Frontal cortex (tissue), 4 donors: Measurements from ENCODE around the gene LRP1. TPM values are rescaled to one million over a fixed set of nuclear protein-coding genes. Genes with fewer than 3 reads are reported as not detected.
A peak's percentile ranks its signal among the peaks of the same experiment; 100 is the strongest.
"Not testable (repeated sequence)": the region's sequence is repeated elsewhere in the genome, so short reads cannot be mapped to it uniquely, and the experiment has no call there.

ENCODE experiments used
- DNase-seq, 2 donors: peaks; one replicate each; pipeline ENCODE4 v3.0.0; 2012; ENCODE audit warnings: low spot score in 2 of 2
- FAIRE-seq: peaks from 2 replicates; lab custom pipeline; 2012; peaks lifted over from hg19 to GRCh38; lab: Jason Lieb, UNC
- total RNA-seq: library from RNA; depleted of rRNA; stranded (reverse); fragments of >200 nt; gene quantifications from one replicate; pipeline ENCODE4 v1.2.3, GENCODE V29; 2014
- donor health status: control.
- donor health status: control.
- donor health status: control.

LRP1 gene
- total RNA-seq, 1 donor from 2014 or later, result 63.2 TPM

- peak in 1 of 2 donors; percentile 5 for DNase-seq
- FAIRE-seq, result no peak
Observed at GRCh38 chr12:57109207-57110103, 18.8 kb upstream of the LRP1 start.

DNA sequence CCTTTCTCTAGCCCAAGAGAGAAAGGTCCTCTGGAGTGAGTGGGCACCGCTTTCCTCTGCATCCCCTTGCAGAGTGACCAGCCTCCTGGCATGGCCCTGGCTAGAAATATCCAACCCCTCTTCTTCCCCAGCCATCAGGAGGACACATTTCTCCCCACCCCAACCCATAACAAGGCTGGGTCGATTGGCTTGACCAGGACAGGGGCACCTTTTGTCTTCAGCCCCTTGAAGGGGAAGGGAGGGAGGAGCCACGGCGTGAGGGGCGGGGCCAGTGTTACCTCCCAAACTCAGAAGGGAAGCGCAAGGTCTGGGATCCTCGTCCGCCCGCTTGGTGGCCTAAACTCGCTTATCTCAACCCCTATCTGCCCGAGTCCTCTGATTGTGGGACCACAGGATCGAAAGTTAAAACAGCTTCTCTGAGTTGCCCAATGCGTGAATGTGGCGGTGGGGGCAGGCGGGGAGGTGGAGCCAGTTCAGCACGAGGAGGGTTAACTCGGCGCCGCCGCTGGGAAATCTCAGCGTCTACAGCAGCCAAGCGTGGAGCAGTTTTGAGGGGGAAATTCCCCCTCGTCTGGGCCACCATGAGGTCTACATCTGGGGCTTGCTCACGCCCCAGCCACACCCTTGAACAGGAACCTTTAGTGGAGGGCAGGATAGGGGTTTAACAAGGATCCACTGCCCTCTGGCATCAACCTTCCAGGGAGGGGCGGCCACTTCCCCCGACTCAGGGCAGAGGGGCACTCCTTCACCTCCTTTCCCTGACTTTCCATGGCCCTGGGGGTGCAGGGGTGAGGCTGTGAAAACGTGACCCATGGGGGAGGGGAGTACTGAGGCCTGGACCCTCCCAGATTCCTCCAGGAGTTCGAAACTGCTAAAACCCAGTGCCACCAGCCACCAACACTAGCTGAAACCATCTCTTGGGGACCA, 17.9 kb upstream of the LRP1 start:
- no peak for FAIRE-seq

DNA sequence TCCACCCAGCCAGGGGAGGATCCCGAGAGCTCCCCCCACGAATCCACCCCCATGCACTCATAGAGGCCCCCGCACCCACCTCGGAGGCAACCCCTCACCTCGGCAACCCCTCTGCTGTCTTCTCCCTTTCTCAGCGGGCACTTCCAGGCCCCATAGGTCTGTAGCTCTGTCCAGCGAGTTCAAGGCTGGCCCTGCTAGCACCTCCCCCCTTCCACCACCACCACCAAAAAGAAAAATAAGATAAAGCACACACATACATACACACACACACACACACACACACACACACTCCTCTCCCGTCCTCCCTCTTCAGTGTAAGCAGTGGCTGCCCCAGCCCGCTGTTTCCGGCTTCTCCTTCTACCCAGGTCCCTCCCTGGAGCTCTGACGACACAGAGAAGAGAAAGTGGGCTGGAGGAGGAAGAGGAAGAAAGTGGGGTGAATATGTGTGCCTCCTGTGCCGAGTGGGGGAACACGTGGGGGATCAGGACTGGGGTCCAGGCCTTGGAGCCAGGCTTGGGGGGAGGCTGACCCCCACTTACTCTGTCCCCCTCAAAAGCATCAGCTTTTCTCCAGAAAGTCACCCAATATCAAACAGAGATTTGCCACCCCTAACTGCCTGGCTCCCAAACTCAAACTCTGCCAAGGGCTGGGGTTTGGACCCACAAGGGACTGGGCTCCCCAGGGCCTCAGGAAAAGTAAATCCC, 17.1 kb upstream of the LRP1 start, which contains the start of gene STAT6:
Gene STAT6 (minus strand): TSS at position 332 of the 704 bp plus-strand sequence. CDS start 3,084 bp downstream, outside the sequence.
- peak in 1 of 2 donors; percentile 54 for DNase-seq
- no peak for FAIRE-seq

More for the DNA sequence above, 17.9 kb upstream of the LRP1 start:
- DNase-seq, result peak in 1 of 2 donors; percentile 22

- DNase-seq (no peak), FAIRE-seq (no peak)
Observed at GRCh38 chr12:57112492-57113294, 15.6 kb upstream of the LRP1 start.

DNA sequence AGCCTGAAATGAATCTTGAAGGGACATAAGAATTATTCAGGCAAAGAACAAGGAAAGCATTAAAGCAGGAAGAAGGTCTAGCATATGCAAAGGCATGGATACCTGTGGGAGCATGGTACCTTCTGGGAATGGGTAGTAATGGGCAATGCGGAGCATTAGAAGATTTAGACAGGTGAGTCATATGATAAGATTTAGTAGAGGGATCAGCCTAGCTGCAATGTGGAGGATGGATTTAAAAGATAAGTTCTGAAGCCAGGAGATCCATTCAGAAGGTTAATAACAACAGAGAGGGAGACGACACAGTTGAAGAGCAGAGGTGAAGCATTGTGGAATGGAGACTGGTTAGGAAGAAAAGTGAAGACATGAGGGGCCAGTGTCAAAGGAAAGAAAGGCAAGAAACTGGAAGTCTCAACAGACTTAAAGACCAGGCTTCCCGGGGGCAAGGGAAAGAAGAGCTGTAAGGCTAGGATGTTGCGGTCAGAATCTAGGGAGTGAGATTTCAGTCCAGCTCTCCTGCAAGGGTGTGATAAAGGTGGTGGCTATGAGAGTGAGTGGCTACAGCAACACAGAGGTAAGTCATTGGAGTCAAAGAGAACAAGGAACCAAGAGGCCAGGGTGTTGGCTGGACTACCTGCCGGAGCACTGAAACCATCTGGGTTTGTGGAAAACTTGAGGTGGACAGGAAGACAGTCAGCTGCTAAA, 11.6 kb upstream of the LRP1 start:
- no peak for FAIRE-seq
- no peak for DNase-seq

DNA sequence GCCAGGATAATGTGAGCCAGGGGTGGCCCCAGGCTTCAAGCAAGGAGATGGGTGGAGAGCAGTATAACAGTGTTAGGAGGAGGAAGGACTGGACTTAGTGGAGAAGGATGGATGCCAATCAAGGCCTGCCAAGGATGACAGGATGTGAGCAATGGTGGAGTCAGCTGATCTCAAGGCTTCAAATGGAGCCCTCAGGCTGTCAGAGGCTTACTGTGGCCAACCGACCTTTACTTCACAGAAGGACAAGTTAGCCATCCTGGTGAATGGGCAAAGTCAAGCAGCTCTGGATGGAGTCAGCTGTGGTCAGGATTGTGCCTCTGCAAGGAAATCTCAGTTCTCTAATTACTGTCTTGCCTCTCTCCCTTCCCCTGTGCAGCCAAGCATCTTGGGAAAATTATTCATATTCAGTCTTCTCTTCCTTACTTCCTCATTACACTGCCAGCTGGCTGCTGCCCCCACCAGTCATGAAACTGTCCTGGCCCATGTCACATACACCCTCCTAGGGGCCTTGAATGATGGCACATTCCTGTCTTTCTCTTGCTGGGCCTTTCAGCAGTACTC, 9.5 kb upstream of the LRP1 start:
- no peak for FAIRE-seq

GRCh38 chr12:57119294-57120085, 8.8 kb upstream of the LRP1 start:
- no peak for DNase-seq

More for the DNA sequence above, 9.5 kb upstream of the LRP1 start:
- no peak for DNase-seq

GRCh38 chr12:57120718-57121117, 7.6 kb upstream of the LRP1 start:
- FAIRE-seq, result not testable (repeated sequence)

More at GRCh38 chr12:57119294-57120085, 8.8 kb upstream of the LRP1 start:
- no peak for FAIRE-seq

DNA sequence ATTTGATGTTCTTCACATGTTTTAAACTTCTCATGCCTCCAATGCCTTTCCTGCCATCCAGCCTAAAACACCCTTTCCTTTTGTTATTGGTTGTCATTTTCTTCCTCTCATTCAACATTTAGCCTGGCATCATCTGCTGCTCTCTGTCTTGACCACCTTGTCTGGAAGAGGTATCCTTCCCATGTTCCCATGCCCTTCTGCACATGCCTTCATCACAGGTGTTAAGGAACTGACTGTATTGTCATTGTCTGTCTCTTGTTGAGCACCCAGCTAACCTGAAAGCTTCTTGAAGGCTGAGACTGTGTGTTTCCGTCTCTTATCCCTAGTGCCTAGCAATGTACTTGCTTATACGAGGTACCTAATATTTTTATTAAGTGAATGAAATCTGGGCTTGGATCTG, 4.5 kb upstream of the LRP1 start:
- no peak for DNase-seq
- FAIRE-seq, result no peak

More at GRCh38 chr12:57120718-57121117, 7.6 kb upstream of the LRP1 start:
- DNase-seq, result not testable (repeated sequence)

- FAIRE-seq (no peak), DNase-seq (no peak)
Observed at GRCh38 chr12:57124261-57124877, 3.9 kb upstream of the LRP1 start.

DNA sequence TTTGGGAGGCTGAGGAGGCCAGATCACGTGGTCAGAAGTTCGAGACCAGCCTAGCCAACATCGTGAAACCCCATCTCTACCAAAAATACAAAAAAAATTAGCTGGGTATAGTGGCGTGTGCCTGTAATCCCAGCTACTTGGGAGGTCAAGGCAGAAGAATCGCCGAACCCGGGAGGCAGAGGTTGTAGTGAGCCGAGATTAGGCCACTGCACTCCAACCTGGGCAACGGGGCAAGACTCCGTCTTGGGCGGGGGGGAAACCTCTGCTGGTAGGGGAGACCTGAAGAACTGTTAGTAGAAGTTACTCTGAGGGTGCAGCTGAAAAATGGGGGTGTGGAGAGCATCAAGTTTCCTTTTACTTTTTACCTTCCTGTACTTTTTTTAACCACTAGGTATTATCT, 2.2 kb upstream of the LRP1 start:
- FAIRE-seq (no peak), DNase-seq (no peak)

DNA sequence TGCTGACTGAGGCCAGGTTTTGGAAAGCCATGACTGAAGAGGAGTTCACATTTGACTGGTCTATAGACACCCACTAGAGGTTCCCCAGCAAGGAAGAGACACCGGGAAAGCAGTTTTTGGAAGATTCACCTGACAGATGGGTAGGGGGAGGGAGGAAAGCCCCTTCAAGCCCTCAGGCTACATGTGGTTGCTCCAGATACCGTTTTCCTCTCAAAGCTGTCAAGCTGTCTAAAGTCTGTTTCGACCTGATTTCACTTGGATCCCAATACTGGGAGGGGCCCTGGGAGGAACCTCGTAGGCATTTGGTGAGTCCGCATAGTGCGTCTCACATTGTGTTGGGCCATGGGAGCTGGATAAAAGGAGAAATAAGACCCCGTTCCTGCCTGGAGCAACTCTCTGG, 1.7 kb upstream of the LRP1 start:
- peak in 1 of 2 donors; percentile 2 for DNase-seq
- no peak for FAIRE-seq

DNA sequence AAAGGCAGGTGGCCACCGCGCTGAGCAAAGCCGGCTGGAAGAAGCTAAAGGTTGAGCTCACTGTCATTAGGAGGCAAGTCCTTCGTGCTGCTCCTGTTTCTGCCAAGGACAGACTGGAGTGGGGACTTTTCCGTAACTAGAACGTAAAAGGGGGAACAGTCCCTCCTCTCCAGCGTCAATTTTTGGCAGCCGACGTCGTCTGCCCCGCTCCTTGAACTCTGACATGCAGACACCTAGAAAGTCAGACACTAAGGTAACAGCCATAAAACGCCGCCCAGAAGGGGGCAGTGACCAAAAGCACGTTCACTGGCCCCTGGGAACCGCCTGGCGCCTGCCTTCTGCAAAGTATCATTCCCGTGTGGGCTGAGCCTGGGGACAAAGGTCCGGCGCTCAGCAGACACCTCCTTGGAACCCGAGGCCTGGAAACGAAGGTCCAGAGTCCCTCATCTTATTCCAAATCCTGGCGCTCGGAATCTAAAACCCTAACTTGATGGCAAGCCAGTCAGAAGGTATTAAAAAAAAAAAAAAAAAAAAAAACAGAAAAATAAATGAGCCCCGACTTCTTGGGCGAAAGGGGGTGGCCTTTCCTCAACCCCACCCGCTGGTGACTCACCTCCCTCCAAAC, 1.1 kb upstream of the LRP1 start:
- FAIRE-seq, result no peak

DNA sequence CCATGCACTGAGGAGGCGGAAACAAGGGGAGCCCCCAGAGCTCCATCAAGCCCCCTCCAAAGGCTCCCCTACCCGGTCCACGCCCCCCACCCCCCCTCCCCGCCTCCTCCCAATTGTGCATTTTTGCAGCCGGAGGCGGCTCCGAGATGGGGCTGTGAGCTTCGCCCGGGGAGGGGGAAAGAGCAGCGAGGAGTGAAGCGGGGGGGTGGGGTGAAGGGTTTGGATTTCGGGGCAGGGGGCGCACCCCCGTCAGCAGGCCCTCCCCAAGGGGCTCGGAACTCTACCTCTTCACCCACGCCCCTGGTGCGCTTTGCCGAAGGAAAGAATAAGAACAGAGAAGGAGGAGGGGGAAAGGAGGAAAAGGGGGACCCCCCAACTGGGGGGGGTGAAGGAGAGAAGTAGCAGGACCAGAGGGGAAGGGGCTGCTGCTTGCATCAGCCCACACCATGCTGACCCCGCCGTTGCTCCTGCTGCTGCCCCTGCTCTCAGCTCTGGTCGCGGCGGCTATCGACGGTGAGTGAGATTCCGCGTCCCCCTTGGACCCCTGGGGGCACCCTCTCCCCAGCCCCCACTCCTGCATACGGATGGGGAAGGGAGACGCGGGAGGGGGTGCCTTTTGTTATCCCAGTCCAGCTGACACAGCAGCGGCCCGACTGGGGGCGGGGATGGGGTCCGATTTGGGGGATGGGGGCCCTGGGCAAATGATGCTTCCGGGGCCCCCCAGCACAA, 400 bp downstream of the LRP1 start:
- no peak for FAIRE-seq

More for the DNA sequence above, 1.1 kb upstream of the LRP1 start:
- DNase-seq, result no peak

GRCh38 chr12:57129321-57129842, 1.1 kb downstream of the LRP1 start:
- no peak for FAIRE-seq
- no peak for DNase-seq

More for the DNA sequence above, 400 bp downstream of the LRP1 start:
- no peak for DNase-seq
